Loucy (cell line): ENCODE data around the gene FMNL2.

Source experiments
- CTCF ChIP-seq: fragments of 200-600 bp; sonication (generic); conservative IDR thresholded peaks from 2 replicates; pipeline ENCODE4 v1.5.1; 2014; ENCODE audit warnings: mild to moderate bottlenecking, antibody characterized with exemption, low read length
- EZH2phosphoT487 ChIP-seq: fragments of 200-600 bp; IDR thresholded peaks from 2 replicates; pipeline ENCODE4 v1.6.1; 2018; ENCODE audit warnings: antibody characterized with exemption, mild to moderate bottlenecking, moderate library complexity, borderline replicate concordance

- no peak for TF ChIP-seq CTCF
- TF ChIP-seq EZH2phosphoT487: no peak
Measured at GRCh38 chr2:152467677-152468410, 132.9 kb downstream of the FMNL2 start.
